ENCODE measurements around the gene ROBO1.

- TF ChIP-seq CTCF (IDR thresholded peaks at IDR 0.05): no peak
- no peak for TF ChIP-seq POLR2A (IDR thresholded peaks at IDR 0.05)
Measured at GRCh38 chr3:78979028-78979427, 788.8 kb downstream of the ROBO1 start.
